ACC112 (cell line): Measurements from ENCODE around the gene AGPAT3.
A peak's percentile ranks its signal among the peaks of the same experiment; 100 is the strongest.
"Not testable (repeated sequence)": the region's sequence is repeated elsewhere in the genome, so short reads cannot be mapped to it uniquely, and the experiment has no call there.

Experiments
- H2AFZ ChIP-seq: fragments of 200-600 bp; sonication (generic); one replicate; pipeline ENCODE4 v1.6.0; 2017; ENCODE audit warnings: antibody characterized with exemption, low read length; ENCODE audit not compliant: unreplicated experiment
- H3K27ac ChIP-seq: fragments of 200-600 bp; sonication (generic); 2 replicates; pipeline ENCODE4 v1.5.1; 2014; ENCODE audit warnings: low read depth, mild to moderate bottlenecking, antibody characterized with exemption, low read length, moderate library complexity
- H3K27me3 ChIP-seq: fragments of 200-600 bp; sonication (generic); 2 replicates; pipeline ENCODE4 v1.6.1; 2014; ENCODE audit warnings: mild to moderate bottlenecking, antibody characterized with exemption, low read length, moderate library complexity, mixed read lengths; ENCODE audit not compliant: insufficient read depth
- H3K36me3 ChIP-seq: fragments of 200-600 bp; sonication (generic); 2 replicates; pipeline ENCODE4 v1.6.1; 2016; ENCODE audit warnings: mild to moderate bottlenecking, antibody characterized with exemption, low read length, moderate library complexity, mixed read lengths; ENCODE audit not compliant: insufficient read depth
- H3K4me1 ChIP-seq: fragments of 200-600 bp; sonication (generic); one replicate; pipeline ENCODE4 v1.6.1; 2016; ENCODE audit warnings: low read length, mixed read lengths; ENCODE audit not compliant: insufficient read depth, unreplicated experiment, control insufficient read depth
- H3K4me3 ChIP-seq: fragments of 200-600 bp; sonication (generic); 2 replicates; pipeline ENCODE4 v1.5.1; 2014; ENCODE audit warnings: mild to moderate bottlenecking, low read depth, low read length
- H3K79me2 ChIP-seq: fragments of 200-600 bp; sonication (generic); one replicate; pipeline ENCODE4 v1.6.0; 2016; ENCODE audit warnings: low read length; ENCODE audit not compliant: control insufficient read depth, unreplicated experiment, insufficient read depth

The AGPAT3 gene

GRCh38 chr21:43864962-43865539 is at the start of gene AGPAT3:
Gene AGPAT3 (plus strand): TSS chr21:43865223. CDS start chr21:43959682, 94,459 bp downstream.
- peak within 1 kb of the TSS; percentile 73 for H2AFZ ChIP-seq
- H3K36me3 ChIP-seq: no peaks in the 10 kb centered on the region
- H3K4me3 ChIP-seq: peak within 1 kb of the TSS; percentile 76
- H3K27me3 ChIP-seq: no peaks in the 10 kb centered on the region
- H3K27ac ChIP-seq: peak within 1 kb of the TSS; percentile 45
- peaks cover 16% of the 10 kb centered on the region for H3K4me1 ChIP-seq
- peaks cover 45% of the 10 kb centered on the region for H3K79me2 ChIP-seq

GRCh38 chr21:43815991-43816390 is 49.0 kb upstream of the AGPAT3 start:
- Histone ChIP-seq H3K4me1 (peaks cover 6% of the 10 kb centered on the region), H3K79me2 (no peaks in the 10 kb centered on the region), H3K27me3 (no peaks in the 10 kb centered on the region), H3K4me3 (no peak overlapping the region), H2AFZ (no peak overlapping the region), H3K27ac (no peak overlapping the region), H3K36me3 (no peaks in the 10 kb centered on the region)

- no peak overlapping the region for H3K4me3 ChIP-seq
- peaks cover 6% of the 10 kb centered on the region for H3K4me1 ChIP-seq
- H2AFZ ChIP-seq: no peak overlapping the region
- H3K36me3 ChIP-seq: no peaks in the 10 kb centered on the region
- H3K79me2 ChIP-seq: no peaks in the 10 kb centered on the region
- H3K27me3 ChIP-seq: no peaks in the 10 kb centered on the region
- no peak overlapping the region for H3K27ac ChIP-seq
These were observed 48.4 kb upstream of the AGPAT3 start for GRCh38 chr21:43816611-43817071.

GRCh38 chr21:43817157-43818086 is 47.6 kb upstream of the AGPAT3 start:
- Histone ChIP-seq H3K27ac (no peak overlapping the region), H3K4me3 (no peak overlapping the region), H3K27me3 (no peaks in the 10 kb centered on the region), H3K79me2 (no peaks in the 10 kb centered on the region), H3K4me1 (peaks cover 2% of the 10 kb centered on the region), H2AFZ (no peak overlapping the region), H3K36me3 (no peaks in the 10 kb centered on the region)

- Histone ChIP-seq H3K4me1 (no peaks in the 10 kb centered on the region), H3K27me3 (no peaks in the 10 kb centered on the region), H3K36me3 (no peaks in the 10 kb centered on the region), H3K79me2 (no peaks in the 10 kb centered on the region), H3K4me3 (no peak overlapping the region), H2AFZ (no peak overlapping the region), H3K27ac (no peak overlapping the region)
These were observed 46.3 kb upstream of the AGPAT3 start for GRCh38 chr21:43818685-43819084.

GRCh38 chr21:43819511-43820405 is 45.3 kb upstream of the AGPAT3 start:
- Histone ChIP-seq H3K79me2 (no peaks in the 10 kb centered on the region), H3K36me3 (no peaks in the 10 kb centered on the region), H2AFZ (no peak overlapping the region), H3K27ac (no peak overlapping the region), H3K4me3 (no peak overlapping the region), H3K4me1 (peaks cover 6% of the 10 kb centered on the region), H3K27me3 (no peaks in the 10 kb centered on the region)

- no peak overlapping the region for H3K4me3 ChIP-seq
- no peak overlapping the region for H3K27ac ChIP-seq
- H3K79me2 ChIP-seq: no peaks in the 10 kb centered on the region
- no peaks in the 10 kb centered on the region for H3K27me3 ChIP-seq
- peaks cover 8% of the 10 kb centered on the region for H3K4me1 ChIP-seq
- H3K36me3 ChIP-seq: no peaks in the 10 kb centered on the region
- no peak overlapping the region for H2AFZ ChIP-seq
These were observed 44.6 kb upstream of the AGPAT3 start for GRCh38 chr21:43820466-43820865.

GRCh38 chr21:43822166-43822565 is 42.9 kb upstream of the AGPAT3 start:
- H3K36me3 ChIP-seq, H2AFZ ChIP-seq, H3K27ac ChIP-seq, H3K79me2 ChIP-seq, H3K4me3 ChIP-seq, H3K27me3 ChIP-seq: not testable (repeated sequence)
- peaks cover 14% of the 10 kb centered on the region for H3K4me1 ChIP-seq

GRCh38 chr21:43822741-43823140 is 42.3 kb upstream of the AGPAT3 start:
- not testable (repeated sequence) for H3K4me3 ChIP-seq, H3K79me2 ChIP-seq, H3K27ac ChIP-seq, H3K36me3 ChIP-seq, H3K27me3 ChIP-seq, H2AFZ ChIP-seq
- peaks cover 14% of the 10 kb centered on the region for H3K4me1 ChIP-seq
